Fibroblast of lung (primary cell): ENCODE measurements around the gene RPS29. TPM values are rescaled to one million over a fixed set of nuclear protein-coding genes. Genes with fewer than 3 reads are reported as not detected.

Experiments used
- DNase-seq, 2 donors: peaks; one replicate each; pipeline versions ENCODE4 v3.0.0 to v3.0.0-alpha.2; 2010; ENCODE audit warnings: low read depth in 2 of 2
- H2AFZ ChIP-seq: 2 replicates; pipeline ENCODE4 v1.5.1; 2012; ENCODE audit warnings: low read length, control low read depth, inconsistent platforms
- H3K27ac ChIP-seq: 2 replicates; pipeline ENCODE4 v1.5.1; 2011; ENCODE audit warnings: low read length, control low read depth; ENCODE audit not compliant: insufficient read depth
- H3K27me3 ChIP-seq: 2 replicates; pipeline ENCODE4 v1.5.1; 2011; ENCODE audit warnings: mild to moderate bottlenecking, low read length; ENCODE audit not compliant: control insufficient read depth, insufficient read depth
- H3K36me3 ChIP-seq: 2 replicates; pipeline ENCODE4 v1.5.1; 2011; ENCODE audit warnings: low read length; ENCODE audit not compliant: control insufficient read depth, insufficient read depth
- H3K4me1 ChIP-seq: 2 replicates; pipeline ENCODE4 v1.5.1; 2011; ENCODE audit warnings: low read length; ENCODE audit not compliant: control insufficient read depth, insufficient read depth; ENCODE audit errors: extremely low read depth
- H3K4me2 ChIP-seq: 2 replicates; pipeline ENCODE4 v1.5.1; 2011; ENCODE audit warnings: low read length, control low read depth; ENCODE audit not compliant: insufficient read depth; ENCODE audit errors: extremely low read depth
- H3K4me3 ChIP-seq, 4 experiments: fragments of 200-600 bp in 1 of 4; sonication (generic) in 1 of 4; replicated peaks in 1 of 4; 2 replicates each; pipeline ENCODE4 v1.5.1; 2011 to 2016; ENCODE audit warnings: low read length in 4 of 4, low read depth in 3 of 4, mild to moderate bottlenecking in 3 of 4, control low read depth in 2 of 4, inconsistent platforms in 1 of 4, mixed read lengths in 1 of 4; ENCODE audit not compliant: insufficient read depth in 1 of 4; ENCODE audit errors: control extremely low read depth in 1 of 4
- H3K79me2 ChIP-seq: 2 replicates; pipeline ENCODE4 v1.5.1; 2012; ENCODE audit warnings: mild to moderate bottlenecking, low read length, inconsistent platforms; ENCODE audit not compliant: control insufficient read depth, insufficient read depth
- H3K9ac ChIP-seq: 2 replicates; pipeline ENCODE4 v1.5.1; 2011; ENCODE audit warnings: mild to moderate bottlenecking, low read length, control low read depth; ENCODE audit not compliant: insufficient read depth
- H3K9me3 ChIP-seq: 2 replicates; pipeline ENCODE4 v1.5.1; 2012; ENCODE audit warnings: low read depth, low read length; ENCODE audit not compliant: control insufficient read depth, insufficient read depth
- H4K20me1 ChIP-seq: 2 replicates; pipeline ENCODE4 v1.5.1; 2011; ENCODE audit warnings: low read length; ENCODE audit not compliant: control insufficient read depth, insufficient read depth; ENCODE audit errors: extremely low read depth
- EZH2 ChIP-seq: IDR thresholded peaks from 2 replicates; pipeline ENCODE4 v1.5.1; 2012; ENCODE audit warnings: low read length, control low read depth, mild to moderate bottlenecking; ENCODE audit errors: missing control alignments
- polyA plus RNA-seq, 2 donors: library from polyadenylated mRNA; depleted of rRNA in 1 of 2; stranded (reverse) in 1 of 2; unstranded in 1 of 2; fragments of >200 nt; gene quantifications; 2 replicates each; pipeline ENCODE4 v1.2.1, GENCODE V29; 2011 to 2012; ENCODE audit warnings: missing spikeins in 1 of 2
- total RNA-seq: library from RNA; depleted of rRNA; stranded (reverse); fragments of >200 nt; gene quantifications from 2 replicates; pipeline ENCODE4 v1.2.1, GENCODE V29; 2014
- TF ChIP-seq, protein P1 (sequence below), 2 donors: IDR thresholded peaks in 1 of 2; conservative IDR thresholded peaks in 1 of 2; 1 replicate in 1 of 2; 2 replicates in 1 of 2; pipeline ENCODE4 v1.5.1; 2011 to 2012; ENCODE audit warnings: low read length in 2 of 2, control low read depth in 1 of 2, inconsistent platforms in 1 of 2, low read depth in 1 of 2, mild to moderate bottlenecking in 1 of 2

The RPS29 gene
- total and polyA plus RNA-seq, 2 donors (not counting 1 experiment from before 2014, with no cell fraction given) = 1,182 to 7,256 TPM

DNA sequence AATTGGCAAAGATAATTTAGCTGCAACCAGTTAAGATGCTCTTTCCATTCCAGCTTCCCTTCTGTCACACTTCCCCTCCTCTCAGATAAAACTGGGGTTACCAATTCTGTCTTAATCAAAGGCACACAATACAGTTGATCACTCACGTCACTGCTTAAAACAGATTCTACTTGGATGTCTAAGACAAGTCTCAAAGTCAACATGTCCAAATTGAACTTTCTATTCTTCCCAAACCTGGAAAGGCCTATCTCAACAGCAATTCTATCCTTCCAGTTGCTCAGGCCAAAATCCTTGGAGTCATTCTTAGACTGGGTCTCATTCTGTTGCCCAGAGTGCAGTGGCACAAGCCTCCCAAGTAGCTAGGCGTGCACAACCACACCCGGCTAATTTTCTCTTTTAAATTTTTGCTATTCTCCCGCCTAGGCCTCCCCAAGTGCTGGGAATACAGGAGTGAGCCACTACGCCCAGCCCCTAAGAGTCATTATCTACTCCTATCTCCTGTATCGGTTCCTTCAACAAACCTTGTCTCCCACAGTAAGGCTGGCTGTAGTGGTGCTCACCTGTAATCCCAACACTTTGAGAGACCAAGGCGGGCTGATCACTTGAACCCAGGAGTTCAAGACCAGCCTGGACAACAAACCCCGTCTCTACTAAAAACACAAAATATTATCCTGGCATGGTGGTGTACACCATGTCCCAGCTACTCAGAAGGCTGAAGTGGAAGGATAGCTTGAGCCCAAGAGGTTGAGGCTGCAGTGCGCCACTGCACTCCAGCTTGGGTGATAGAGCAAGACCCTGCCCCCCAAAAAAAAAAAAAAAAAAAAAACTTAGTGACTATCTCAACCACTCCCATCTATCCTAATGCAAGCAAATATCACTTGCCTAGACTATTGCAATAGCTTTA, 4.7 kb downstream of the RPS29 start:
- Histone ChIP-seq H2AFZ (no peak overlapping the region), H3K79me2 (peaks cover 54% of the 10 kb centered on the region), H3K4me1 (no peaks in the 10 kb centered on the region), H3K9ac (no peak overlapping the region), H3K4me2 (no peak overlapping the region), H3K27me3 (no peaks in the 10 kb centered on the region), H3K36me3 (peaks cover 12% of the 10 kb centered on the region), H4K20me1 (no peaks in the 10 kb centered on the region), H3K27ac (no peak overlapping the region), H3K9me3 (no peaks in the 10 kb centered on the region), H3K4me3 (no peak overlapping the region)
- DNase-seq = no peak
- TF ChIP-seq, protein P1, sequence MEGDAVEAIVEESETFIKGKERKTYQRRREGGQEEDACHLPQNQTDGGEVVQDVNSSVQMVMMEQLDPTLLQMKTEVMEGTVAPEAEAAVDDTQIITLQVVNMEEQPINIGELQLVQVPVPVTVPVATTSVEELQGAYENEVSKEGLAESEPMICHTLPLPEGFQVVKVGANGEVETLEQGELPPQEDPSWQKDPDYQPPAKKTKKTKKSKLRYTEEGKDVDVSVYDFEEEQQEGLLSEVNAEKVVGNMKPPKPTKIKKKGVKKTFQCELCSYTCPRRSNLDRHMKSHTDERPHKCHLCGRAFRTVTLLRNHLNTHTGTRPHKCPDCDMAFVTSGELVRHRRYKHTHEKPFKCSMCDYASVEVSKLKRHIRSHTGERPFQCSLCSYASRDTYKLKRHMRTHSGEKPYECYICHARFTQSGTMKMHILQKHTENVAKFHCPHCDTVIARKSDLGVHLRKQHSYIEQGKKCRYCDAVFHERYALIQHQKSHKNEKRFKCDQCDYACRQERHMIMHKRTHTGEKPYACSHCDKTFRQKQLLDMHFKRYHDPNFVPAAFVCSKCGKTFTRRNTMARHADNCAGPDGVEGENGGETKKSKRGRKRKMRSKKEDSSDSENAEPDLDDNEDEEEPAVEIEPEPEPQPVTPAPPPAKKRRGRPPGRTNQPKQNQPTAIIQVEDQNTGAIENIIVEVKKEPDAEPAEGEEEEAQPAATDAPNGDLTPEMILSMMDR (conservative IDR thresholded peaks at IDR 0.05 in 1 of 2, IDR thresholded peaks at IDR 0.05 in 1 of 2; ENCODE audit: low read depth in 1 of 2, low read length in 2 of 2) = no peak
- no peak for TF ChIP-seq EZH2

GRCh38 chr14:49579841-49580240, 6.3 kb downstream of the RPS29 start:
- H4K20me1 ChIP-seq = no peaks in the 10 kb centered on the region
- no peak overlapping the region for H3K9ac ChIP-seq
- no peak overlapping the region for H3K27ac ChIP-seq
- peaks cover 12% of the 10 kb centered on the region for H3K36me3 ChIP-seq
- H3K27me3 ChIP-seq = no peaks in the 10 kb centered on the region
- H3K4me3 ChIP-seq = no peak overlapping the region
- no peak overlapping the region for H2AFZ ChIP-seq
- H3K4me2 ChIP-seq = no peak overlapping the region
- H3K79me2 ChIP-seq = peaks cover 40% of the 10 kb centered on the region
- no peak for DNase-seq
- TF ChIP-seq, protein P1 (conservative IDR thresholded peaks at IDR 0.05 in 1 of 2, IDR thresholded peaks at IDR 0.05 in 1 of 2; ENCODE audit: low read depth in 1 of 2, low read length in 2 of 2) = no peak
- TF ChIP-seq EZH2 = no peak
- no peaks in the 10 kb centered on the region for H3K4me1 ChIP-seq
- no peaks in the 10 kb centered on the region for H3K9me3 ChIP-seq

- no peak for DNase-seq
Measured at GRCh38 chr14:49578141-49578540, 8.0 kb downstream of the RPS29 start.

More at GRCh38 chr14:49578141-49578540, 8.0 kb downstream of the RPS29 start:
- Histone ChIP-seq H3K9me3 (no peaks in the 10 kb centered on the region), H3K79me2 (peaks cover 24% of the 10 kb centered on the region), H3K9ac (no peak overlapping the region), H3K4me1 (no peaks in the 10 kb centered on the region), H3K4me3 (no peak overlapping the region), H3K27ac (no peak overlapping the region), H2AFZ (no peak overlapping the region), H4K20me1 (no peaks in the 10 kb centered on the region), H3K27me3 (no peaks in the 10 kb centered on the region), H3K36me3 (peaks cover 6% of the 10 kb centered on the region), H3K4me2 (no peak overlapping the region)
- no peak for TF ChIP-seq EZH2
- TF ChIP-seq, protein P1 (conservative IDR thresholded peaks at IDR 0.05 in 1 of 2, IDR thresholded peaks at IDR 0.05 in 1 of 2; ENCODE audit: low read depth in 1 of 2, low read length in 2 of 2) = no peak
